GM18519 (cell line): Measurements from ENCODE around the gene LDB1.

ENCODE experiments used
- ATAC-seq: cut with Tn5 transposase; IDR thresholded peaks from one replicate; pipeline ENCODE4 v1.9.1; 2021; ENCODE audit warnings: mild to moderate bottlenecking, moderate library complexity; ENCODE audit not compliant: unreplicated experiment, low FRiP score

Gene LDB1

GRCh38 chr10:102066399-102067088 is 53.6 kb downstream of the LDB1 start:
- ATAC-seq = no peak

GRCh38 chr10:102065561-102066398 is 54.4 kb downstream of the LDB1 start:
- peak; percentile 7 for ATAC-seq

GRCh38 chr10:102064868-102065560 is 55.2 kb downstream of the LDB1 start, which contains the start of gene HPS6:
Gene HPS6 (plus strand): TSS chr10:102065349. CDS start chr10:102065475, 126 bp downstream.
- peak; percentile 84 for ATAC-seq

GRCh38 chr10:102064503-102064867 is 55.7 kb downstream of the LDB1 start:
- ATAC-seq = no peak

- ATAC-seq = no peak
Observed at GRCh38 chr10:102059987-102060386, 60.2 kb downstream of the LDB1 start.
